ENCODE measurements around the gene PDE3A.

PDE3A gene

GRCh38 chr12:20459920-20460319 lies 91.6 kb downstream of the PDE3A start:
- Histone ChIP-seq H3K27ac (no peak overlapping the region), H3K36me3 (ENCODE audit: insufficient read depth, low read length) (no peaks in the 10 kb centered on the region), H3K9ac (ENCODE audit: insufficient read length) (no peak overlapping the region), H3K9me3 (ENCODE audit: low read depth, low read length) (no peaks in the 10 kb centered on the region), H3K4me3 (no peak overlapping the region)
- TF ChIP-seq EZH2 (IDR thresholded peaks at IDR 0.05) (no peak), POLR2AphosphoS5 (IDR thresholded peaks at IDR 0.05; ENCODE audit: borderline replicate concordance, low read depth, low read length) (no peak), FOXP2 (optimal IDR thresholded peaks at IDR 0.05; ENCODE audit: control extremely low read depth, extremely low read length, insufficient read depth) (no peak)
- DNase-seq (ENCODE audit: low read depth, low spot score): no peak

DNA sequence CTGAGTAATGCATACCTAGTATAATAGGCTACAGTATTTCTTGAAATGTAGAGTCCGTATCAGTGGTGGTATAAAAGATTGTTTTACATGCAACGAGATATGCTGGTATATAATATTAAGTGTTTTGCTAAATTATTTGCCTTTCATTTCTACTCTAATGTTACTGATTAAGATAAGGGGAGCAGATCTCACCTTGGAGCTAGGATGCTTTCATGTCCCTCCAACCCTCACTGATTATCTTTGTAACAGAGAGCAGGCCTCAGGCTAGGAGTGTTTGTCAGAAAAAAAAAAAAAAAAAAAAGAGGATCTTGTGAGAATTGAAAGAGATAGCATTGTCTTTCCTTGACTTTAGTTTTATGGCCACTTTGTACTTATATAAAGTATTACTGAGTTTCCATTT lies 92.6 kb downstream of the PDE3A start:
- no peak overlapping the region for H3K27ac ChIP-seq

GRCh38 chr12:20463913-20464524 lies 95.7 kb downstream of the PDE3A start:
- Histone ChIP-seq H3K9ac (ENCODE audit: insufficient read length) (no peak overlapping the region), H3K4me3 (no peak overlapping the region), H3K36me3 (ENCODE audit: insufficient read depth, low read length) (no peaks in the 10 kb centered on the region), H3K27ac (no peak overlapping the region), H3K9me3 (ENCODE audit: low read depth, low read length) (no peaks in the 10 kb centered on the region)
- no peak for DNase-seq (ENCODE audit: low read depth, low spot score)
- TF ChIP-seq FOXP2 (optimal IDR thresholded peaks at IDR 0.05; ENCODE audit: control extremely low read depth, extremely low read length, insufficient read depth): no peak
- TF ChIP-seq POLR2AphosphoS5 (IDR thresholded peaks at IDR 0.05; ENCODE audit: borderline replicate concordance, low read depth, low read length): no peak
- no peak for TF ChIP-seq EZH2 (IDR thresholded peaks at IDR 0.05)

More for the DNA sequence above, 92.6 kb downstream of the PDE3A start:
- H3K36me3 ChIP-seq (ENCODE audit: insufficient read depth, low read length): no peaks in the 10 kb centered on the region
- TF ChIP-seq POLR2AphosphoS5 (IDR thresholded peaks at IDR 0.05; ENCODE audit: borderline replicate concordance, low read depth, low read length): no peak
- no peak for TF ChIP-seq FOXP2 (optimal IDR thresholded peaks at IDR 0.05; ENCODE audit: control extremely low read depth, extremely low read length, insufficient read depth)
- no peak for TF ChIP-seq EZH2 (IDR thresholded peaks at IDR 0.05)
- H3K9ac ChIP-seq (ENCODE audit: insufficient read length): no peak overlapping the region
- H3K9me3 ChIP-seq (ENCODE audit: low read depth, low read length): no peaks in the 10 kb centered on the region
- no peak for DNase-seq (ENCODE audit: low read depth, low spot score)
- H3K4me3 ChIP-seq: no peak overlapping the region

DNA sequence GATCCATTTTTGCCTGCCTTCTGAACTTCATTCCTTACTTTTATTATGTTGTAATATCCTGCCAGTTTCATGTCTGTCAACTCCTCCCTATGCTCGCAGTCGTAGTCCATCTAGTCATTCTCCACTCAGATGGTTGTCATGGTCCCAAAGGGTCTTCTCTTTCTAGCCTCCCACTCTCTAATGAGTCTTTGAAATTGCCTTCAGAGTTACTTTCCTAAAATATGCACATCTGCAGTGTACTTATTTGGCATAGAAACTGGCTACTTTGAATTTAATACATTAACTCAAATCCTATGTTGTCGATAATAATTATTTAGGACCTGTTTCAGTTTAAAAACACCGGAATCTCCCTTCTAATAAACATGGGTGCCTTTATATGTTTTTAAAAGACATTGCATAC lies 101.0 kb downstream of the PDE3A start:
- H3K36me3 ChIP-seq (ENCODE audit: insufficient read depth, low read length): no peaks in the 10 kb centered on the region
- TF ChIP-seq EZH2 (IDR thresholded peaks at IDR 0.05): no peak
- no peak for TF ChIP-seq POLR2AphosphoS5 (IDR thresholded peaks at IDR 0.05; ENCODE audit: borderline replicate concordance, low read depth, low read length)
- no peak for TF ChIP-seq FOXP2 (optimal IDR thresholded peaks at IDR 0.05; ENCODE audit: control extremely low read depth, extremely low read length, insufficient read depth)
- no peaks in the 10 kb centered on the region for H3K9me3 ChIP-seq (ENCODE audit: low read depth, low read length)
- no peak for DNase-seq (ENCODE audit: low read depth, low spot score)
- H3K4me3 ChIP-seq: no peak overlapping the region
- no peak overlapping the region for H3K27ac ChIP-seq
- no peak overlapping the region for H3K9ac ChIP-seq (ENCODE audit: insufficient read length)

DNA sequence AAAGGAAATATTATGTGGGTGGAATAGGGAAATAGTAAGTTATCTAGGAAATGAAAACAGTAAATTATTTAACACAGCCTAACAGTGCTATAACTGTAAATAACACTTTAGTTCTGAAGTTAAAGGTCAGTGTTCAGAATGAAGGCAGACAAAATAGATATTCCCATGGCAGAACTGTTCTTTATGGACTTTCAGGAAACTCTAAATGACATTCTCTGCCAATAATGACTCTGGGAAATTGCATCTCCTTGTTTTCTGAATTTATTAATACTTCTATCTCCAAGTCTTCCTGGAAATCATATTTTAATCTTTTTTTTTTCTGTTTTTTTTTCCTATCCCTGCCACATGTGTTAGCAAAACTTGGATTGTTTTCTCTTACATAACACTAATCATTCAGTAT lies 101.4 kb downstream of the PDE3A start:
- Histone ChIP-seq H3K36me3 (ENCODE audit: insufficient read depth, low read length) (no peaks in the 10 kb centered on the region), H3K9ac (ENCODE audit: insufficient read length) (no peak overlapping the region), H3K4me3 (no peak overlapping the region), H3K9me3 (ENCODE audit: low read depth, low read length) (no peaks in the 10 kb centered on the region), H3K27ac (no peak overlapping the region)
- TF ChIP-seq EZH2 (IDR thresholded peaks at IDR 0.05): no peak
- no peak for TF ChIP-seq FOXP2 (optimal IDR thresholded peaks at IDR 0.05; ENCODE audit: control extremely low read depth, extremely low read length, insufficient read depth)
- TF ChIP-seq POLR2AphosphoS5 (IDR thresholded peaks at IDR 0.05; ENCODE audit: borderline replicate concordance, low read depth, low read length): no peak
- DNase-seq (ENCODE audit: low read depth, low spot score): no peak

DNA sequence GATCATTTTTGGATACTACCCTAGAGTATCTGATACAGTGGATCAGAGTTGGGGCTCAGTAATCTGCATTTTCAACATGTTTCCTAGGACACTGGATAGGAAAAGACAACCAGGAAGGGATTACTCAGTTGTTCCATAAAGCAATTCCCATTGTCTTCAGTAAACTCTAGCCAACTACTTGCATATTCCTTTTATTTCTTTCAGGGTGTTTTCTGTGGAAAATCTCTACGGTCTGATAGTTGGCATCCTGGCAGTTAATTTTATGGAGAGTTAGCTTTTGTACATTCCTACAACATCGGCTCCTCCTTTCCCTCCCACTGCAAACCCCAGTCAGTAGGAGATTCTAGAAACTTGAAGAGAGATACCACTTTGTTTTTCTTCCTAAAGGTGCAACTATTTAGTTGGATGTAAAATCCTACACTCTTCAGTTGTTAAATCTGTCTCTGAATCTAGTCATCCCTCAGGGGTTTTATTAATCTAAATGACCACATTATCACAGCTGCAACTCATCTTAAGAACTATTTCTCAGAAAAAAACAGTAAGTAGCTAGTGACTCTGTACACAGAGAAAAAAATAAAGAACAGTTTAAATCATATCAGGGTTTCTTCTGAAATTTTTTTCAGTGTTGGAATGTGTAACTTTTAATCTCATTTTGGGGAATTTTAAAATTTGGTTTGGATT lies 103.9 kb downstream of the PDE3A start:
- H3K9me3 ChIP-seq (ENCODE audit: low read depth, low read length): no peaks in the 10 kb centered on the region
- TF ChIP-seq POLR2AphosphoS5 (IDR thresholded peaks at IDR 0.05; ENCODE audit: borderline replicate concordance, low read depth, low read length) (no peak), EZH2 (IDR thresholded peaks at IDR 0.05) (no peak), FOXP2 (optimal IDR thresholded peaks at IDR 0.05; ENCODE audit: control extremely low read depth, extremely low read length, insufficient read depth) (no peak)
- H3K9ac ChIP-seq (ENCODE audit: insufficient read length): no peak overlapping the region
- H3K36me3 ChIP-seq (ENCODE audit: insufficient read depth, low read length): no peaks in the 10 kb centered on the region
- DNase-seq (ENCODE audit: low read depth, low spot score): no peak
- no peak overlapping the region for H3K4me3 ChIP-seq
- H3K27ac ChIP-seq: no peak overlapping the region

DNA sequence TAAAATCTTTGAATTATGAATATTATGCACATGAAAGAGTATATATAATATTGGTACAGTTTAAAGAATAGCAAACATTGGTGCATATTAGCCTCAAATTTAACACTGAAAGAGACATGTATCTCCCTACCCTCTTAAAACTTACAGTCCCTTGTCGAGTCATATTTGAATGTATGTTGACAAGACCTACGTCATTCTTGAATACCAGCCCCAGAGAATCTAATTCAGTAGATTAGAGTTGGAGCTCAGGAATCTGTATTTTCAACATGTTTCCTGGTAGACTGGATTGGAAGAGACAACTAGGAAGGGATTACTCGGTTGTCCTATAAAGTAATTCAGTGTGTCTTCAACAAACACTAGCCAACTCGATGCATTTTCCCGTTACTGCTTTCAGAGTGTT lies 104.8 kb downstream of the PDE3A start:
- Histone ChIP-seq H3K9me3 (ENCODE audit: low read depth, low read length) (no peaks in the 10 kb centered on the region), H3K36me3 (ENCODE audit: insufficient read depth, low read length) (no peaks in the 10 kb centered on the region), H3K9ac (ENCODE audit: insufficient read length) (no peak overlapping the region), H3K4me3 (no peak overlapping the region), H3K27ac (no peak overlapping the region)
- TF ChIP-seq POLR2AphosphoS5 (IDR thresholded peaks at IDR 0.05; ENCODE audit: borderline replicate concordance, low read depth, low read length) (no peak), FOXP2 (optimal IDR thresholded peaks at IDR 0.05; ENCODE audit: control extremely low read depth, extremely low read length, insufficient read depth) (no peak), EZH2 (IDR thresholded peaks at IDR 0.05) (no peak)
- no peak for DNase-seq (ENCODE audit: low read depth, low spot score)

- Histone ChIP-seq H3K4me3 (no peak overlapping the region), H3K36me3 (ENCODE audit: insufficient read depth, low read length) (no peaks in the 10 kb centered on the region), H3K9ac (ENCODE audit: insufficient read length) (no peak overlapping the region), H3K9me3 (ENCODE audit: low read depth, low read length) (no peaks in the 10 kb centered on the region), H3K27ac (no peak overlapping the region)
- TF ChIP-seq POLR2AphosphoS5 (IDR thresholded peaks at IDR 0.05; ENCODE audit: borderline replicate concordance, low read depth, low read length) (no peak), EZH2 (IDR thresholded peaks at IDR 0.05) (no peak), FOXP2 (optimal IDR thresholded peaks at IDR 0.05; ENCODE audit: control extremely low read depth, extremely low read length, insufficient read depth) (no peak)
- DNase-seq (ENCODE audit: low read depth, low spot score): no peak
Observed at GRCh38 chr12:20474016-20474415, 105.7 kb downstream of the PDE3A start.

All from SK-N-MC (cell line).